HG03354 (cell line): ENCODE data around the gene IL17RE.
"Not testable (repeated sequence)": the region's sequence is repeated elsewhere in the genome, so short reads cannot be mapped to it uniquely, and the experiment has no call there.

Experiments
- ATAC-seq: cut with Tn5 transposase; IDR thresholded peaks from one replicate; pipeline ENCODE4 v1.9.1; 2021; ENCODE audit warnings: mild to moderate bottlenecking; ENCODE audit not compliant: unreplicated experiment, poor library complexity, severe bottlenecking

The IL17RE gene, protein sequence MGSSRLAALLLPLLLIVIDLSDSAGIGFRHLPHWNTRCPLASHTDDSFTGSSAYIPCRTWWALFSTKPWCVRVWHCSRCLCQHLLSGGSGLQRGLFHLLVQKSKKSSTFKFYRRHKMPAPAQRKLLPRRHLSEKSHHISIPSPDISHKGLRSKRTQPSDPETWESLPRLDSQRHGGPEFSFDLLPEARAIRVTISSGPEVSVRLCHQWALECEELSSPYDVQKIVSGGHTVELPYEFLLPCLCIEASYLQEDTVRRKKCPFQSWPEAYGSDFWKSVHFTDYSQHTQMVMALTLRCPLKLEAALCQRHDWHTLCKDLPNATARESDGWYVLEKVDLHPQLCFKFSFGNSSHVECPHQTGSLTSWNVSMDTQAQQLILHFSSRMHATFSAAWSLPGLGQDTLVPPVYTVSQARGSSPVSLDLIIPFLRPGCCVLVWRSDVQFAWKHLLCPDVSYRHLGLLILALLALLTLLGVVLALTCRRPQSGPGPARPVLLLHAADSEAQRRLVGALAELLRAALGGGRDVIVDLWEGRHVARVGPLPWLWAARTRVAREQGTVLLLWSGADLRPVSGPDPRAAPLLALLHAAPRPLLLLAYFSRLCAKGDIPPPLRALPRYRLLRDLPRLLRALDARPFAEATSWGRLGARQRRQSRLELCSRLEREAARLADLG

DNA sequence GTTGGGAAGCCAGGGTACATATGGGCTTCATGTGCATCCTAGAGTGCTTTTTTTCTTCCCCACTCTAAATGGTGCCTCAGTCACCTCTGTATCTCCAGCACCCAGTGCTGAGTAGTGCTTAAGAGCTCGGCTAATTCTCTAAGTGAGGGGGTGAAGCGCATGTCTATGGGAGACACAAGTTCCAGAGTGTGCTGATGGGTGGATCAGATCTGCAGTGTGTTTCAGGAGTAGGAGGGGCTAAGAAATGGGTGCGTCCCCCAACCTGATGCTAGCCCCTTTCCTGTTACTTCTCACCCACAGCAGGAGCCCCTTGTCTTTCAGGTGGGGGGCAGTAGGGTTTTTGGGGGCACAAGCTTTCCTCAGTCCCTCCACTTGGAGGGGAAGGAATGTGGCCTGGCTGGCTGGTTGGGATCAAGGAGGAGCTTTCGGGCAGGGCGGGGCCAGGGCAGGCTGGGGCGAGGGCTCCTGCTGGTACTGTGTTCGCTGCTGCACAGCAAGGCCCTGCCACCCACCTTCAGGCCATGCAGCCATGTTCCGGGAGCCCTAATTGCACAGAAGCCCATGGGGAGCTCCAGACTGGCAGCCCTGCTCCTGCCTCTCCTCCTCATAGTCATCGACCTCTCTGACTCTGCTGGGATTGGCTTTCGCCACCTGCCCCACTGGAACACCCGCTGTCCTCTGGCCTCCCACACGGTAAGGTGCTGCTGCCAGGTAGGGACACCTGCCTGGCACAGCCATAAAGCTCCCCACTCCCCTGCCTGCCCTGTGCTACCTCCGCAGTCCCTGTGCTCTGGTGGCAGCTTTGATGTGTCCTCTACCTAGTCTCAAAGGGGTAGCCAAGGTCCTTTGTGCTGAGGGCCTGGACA, at the start of gene IL17RE:
Gene IL17RE, plus strand, starts transcription at position 477 of the 866 bp plus-strand sequence. Its CDS starts 85 bp downstream, at position 562.
- no peak for ATAC-seq

DNA sequence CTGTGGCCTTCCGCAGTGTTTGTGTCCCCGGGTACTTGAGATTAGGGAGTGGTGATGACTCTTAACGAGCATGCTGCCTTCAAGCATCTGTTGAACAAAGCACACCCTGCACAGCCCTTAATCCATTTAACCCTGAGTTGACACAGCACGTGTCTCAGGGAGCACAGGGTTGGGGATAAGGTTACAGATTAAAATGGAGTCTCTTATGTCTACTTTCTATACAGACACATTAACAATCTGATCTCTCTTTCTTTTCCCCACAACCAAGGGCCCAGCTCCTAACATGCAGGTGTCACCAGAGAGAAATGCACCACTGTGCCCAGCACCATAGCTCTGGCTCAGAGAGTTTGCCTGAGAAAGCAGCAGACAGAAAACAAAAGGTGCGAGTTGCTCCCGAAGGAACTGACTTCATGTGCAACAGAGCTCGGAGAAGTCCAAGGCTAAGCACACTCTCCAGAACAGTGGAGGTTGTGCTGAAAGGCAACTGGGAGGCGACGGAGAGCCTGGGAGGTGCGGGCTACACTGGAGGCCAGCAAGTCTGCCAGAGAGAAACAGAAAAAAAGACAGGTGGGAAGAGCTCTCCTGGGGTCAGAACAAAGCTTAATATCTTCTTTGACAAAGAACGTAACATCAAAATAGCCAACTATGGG, 48.2 kb upstream of the IL17RE start:
- not testable (repeated sequence) for ATAC-seq

DNA sequence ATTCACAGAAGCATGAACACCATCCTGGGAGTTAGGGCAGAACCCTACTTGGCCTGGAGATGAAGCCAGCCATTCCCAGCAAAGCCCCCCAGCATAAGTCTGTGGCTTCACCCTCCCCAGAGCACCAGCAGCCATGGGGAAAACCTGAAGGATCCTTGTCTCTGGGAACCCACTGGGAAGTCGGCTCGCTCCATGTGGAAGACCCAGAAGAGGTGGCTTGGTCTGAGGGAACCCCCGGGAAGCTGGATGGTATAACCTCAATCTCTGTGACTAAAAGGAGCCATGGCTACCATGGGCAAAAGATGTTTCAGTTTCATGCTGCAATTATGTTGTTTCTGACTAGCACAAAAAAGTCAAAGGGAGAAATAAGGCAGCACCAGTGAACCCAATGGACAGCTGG, 47.1 kb upstream of the IL17RE start:
- no peak for ATAC-seq

DNA sequence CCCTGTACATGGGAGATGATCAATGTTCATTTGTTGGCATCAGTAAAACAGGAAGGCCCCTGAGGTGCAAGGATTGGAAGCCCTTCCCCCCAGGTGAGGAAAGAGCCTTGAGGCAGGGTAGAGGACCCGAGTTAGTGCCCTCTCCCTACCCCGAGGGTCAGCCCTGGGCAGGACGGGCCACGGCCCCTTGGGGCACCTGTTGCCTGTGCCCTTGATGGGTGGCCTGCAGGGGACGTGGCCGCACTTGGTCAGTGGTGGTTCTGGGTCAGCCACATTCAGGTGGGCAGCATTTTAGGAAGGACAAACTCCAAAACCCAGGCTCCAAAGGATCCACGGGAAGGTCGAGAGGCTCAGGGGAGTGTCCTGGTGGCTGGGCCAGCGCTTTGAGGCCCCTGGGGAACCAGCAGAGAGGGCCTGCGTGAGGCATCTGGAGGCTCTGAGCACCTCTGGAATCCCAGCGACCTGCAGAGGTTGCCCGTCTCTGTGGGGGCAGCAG, 43.1 kb upstream of the IL17RE start:
- no peak for ATAC-seq

DNA sequence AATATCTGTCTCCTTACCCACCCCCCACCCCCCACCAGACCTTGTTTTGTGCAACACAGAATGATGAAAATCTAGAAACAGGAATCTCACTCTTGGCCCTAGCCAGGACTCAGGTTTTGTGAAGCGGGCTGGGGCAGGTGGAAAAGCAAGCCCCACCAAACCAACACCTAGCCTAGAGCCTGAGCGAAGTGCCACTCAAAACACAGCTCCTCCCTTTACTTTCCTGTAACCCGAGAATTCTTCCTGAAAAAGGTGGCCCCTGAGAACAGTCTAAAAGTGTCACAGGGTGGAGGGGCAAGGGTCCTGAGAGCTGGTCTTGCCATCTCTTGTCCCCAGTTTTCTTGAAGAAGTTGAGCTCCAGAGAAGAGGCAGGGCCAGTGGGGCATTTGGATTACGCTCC, 41.4 kb upstream of the IL17RE start:
- no peak for ATAC-seq

DNA sequence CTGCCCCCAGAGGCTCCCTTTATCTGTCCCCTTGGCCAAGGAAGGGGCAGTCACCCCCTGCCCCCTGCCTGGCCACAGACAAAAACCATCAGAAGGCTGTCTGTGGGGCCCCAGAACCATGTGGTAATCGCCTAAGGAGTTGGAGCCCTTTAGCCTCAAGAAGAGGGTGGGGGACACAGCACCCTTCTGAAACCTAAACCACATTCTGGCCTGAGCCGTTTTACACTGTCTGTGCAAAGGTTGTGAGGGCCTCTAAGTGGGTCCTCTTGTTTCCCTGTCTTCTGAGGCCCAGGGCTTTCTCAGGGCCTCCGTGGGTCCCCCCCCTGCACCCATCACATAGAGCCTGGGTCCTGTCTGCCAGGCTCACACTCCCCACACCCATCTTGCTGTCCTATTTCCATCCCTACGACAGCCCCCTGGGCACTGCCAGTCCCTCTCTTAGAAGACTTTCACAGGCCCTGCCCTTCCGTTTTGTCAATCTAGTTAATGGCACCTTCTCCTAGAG, 41.0 kb upstream of the IL17RE start:
- ATAC-seq, result no peak

DNA sequence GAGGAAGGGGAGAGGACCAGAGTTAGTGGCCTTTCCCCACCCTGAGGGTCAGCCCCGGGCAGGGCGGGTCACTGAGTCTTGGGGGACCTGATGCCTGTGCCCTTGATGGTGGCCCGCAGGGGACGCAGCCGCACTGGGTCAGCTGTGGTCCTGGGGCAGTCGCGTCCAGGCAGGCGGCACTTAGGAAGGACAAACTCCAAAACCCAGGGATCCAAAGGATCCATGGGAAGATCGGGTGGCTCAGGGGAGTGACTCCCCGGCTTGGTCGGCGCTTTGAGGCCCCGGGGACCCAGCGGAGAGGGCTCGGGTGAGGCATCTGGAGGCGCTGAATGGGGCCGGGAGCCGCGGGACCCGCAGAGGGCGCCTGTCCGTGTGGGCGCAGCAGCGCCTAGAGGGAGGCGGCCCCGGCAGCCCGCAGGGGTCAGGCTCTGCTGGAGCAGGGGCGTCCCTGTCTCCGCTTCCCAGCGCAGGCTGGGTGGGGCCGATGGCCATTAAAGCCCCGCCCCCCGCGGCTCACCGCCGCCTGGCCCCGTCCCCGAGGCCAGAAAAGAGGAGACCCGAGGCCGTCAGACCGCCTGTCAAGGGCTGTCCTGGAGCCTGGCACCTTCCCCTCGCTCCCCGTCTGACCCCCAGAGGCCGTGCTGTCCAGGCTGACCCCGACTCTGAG, 40.1 kb upstream of the IL17RE start:
- ATAC-seq, result no peak

DNA sequence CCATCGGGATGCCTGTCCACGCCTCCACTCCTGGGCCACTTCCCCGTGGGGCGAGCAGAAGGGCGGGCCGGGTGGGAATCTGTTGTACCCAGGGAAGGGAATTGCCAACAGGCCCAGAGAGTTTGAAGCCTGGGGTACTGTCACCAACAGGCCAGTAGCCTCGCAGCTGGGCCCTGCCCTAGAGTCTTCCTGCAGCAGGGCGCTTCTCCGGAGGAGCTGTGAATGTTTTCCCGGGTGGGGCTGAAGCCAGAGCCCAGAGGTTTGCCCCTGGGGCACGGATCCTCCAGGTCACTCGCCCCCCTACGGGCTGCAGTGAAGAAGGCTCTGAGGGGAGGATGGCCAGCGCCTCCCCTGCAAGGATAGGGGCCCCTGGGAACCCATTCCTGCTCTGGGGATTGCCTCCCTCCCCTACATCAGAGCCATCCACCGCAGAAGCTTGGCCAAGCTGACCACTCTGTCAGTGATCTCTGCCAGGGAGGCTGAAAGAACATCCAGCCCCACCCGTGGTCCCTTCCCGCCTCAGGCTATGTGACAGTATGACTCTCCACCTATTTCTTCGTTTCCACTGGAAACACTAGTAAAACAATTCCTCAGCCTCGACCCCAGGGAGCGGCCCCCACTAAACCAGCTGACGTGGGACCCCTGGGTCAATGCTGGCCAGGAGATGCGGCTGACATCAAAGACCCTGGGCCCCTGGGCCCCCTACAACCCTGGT, 39.4 kb upstream of the IL17RE start:
- no peak for ATAC-seq

DNA sequence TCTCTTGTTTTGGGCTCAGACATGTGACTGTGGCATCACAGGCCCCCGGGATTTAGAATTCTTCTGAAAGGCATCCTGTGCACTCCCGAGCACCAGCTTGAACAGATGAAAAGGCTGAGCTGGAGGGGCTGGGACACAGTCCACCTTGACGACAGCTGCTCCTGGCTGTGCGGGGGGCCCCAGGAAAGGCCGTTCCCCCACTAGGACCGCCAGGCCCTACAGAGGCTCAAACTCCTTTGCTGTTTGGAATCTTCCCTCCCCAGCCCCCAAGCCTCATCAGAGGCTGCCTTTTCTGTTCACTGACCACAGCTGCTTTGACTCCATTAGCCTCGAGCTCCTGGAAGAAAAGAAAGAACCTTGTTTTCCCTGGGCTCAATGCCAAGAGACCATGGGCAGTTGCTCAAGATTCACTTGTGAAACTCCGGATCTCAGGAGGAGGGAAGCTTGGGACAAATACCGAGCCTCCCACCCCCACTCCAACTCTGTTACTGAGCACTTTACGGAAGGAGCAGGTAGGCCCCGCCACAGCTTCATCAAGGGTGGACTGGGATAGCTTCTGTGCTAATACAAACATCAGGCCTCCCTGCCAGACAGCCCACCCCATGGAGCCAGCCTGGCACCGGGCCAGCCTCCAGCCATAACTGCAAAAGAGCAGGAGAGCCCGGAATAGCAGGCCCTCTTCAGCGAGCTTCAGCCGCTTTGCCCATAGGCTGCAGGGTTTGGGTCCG, 38.3 kb upstream of the IL17RE start:
- ATAC-seq, result no peak

DNA sequence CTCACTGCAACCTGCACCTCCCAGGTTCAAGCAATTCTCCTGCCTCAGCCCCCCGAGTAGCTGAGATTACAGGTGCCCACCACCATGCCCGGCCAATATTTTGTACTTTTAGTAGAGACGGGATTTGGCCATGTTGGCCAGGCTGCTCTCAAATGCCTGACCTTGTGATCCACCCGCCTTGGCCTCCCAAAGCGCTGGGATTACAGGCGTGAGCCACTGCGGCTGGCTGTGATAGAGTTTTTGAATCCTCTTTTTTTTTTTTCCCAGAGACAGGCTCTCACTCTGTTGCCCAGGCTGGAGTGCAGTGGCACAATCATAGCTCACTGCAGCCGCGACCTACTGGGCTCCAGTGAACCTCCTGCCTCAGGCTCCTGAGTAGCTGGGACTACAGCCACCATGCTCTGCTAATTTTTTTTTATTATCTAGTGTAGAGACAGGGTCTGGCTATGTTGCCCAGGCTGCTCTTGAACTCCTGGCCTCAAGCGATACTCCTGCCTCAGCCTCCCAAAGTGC, 37.5 kb upstream of the IL17RE start:
- ATAC-seq, result not testable (repeated sequence)

DNA sequence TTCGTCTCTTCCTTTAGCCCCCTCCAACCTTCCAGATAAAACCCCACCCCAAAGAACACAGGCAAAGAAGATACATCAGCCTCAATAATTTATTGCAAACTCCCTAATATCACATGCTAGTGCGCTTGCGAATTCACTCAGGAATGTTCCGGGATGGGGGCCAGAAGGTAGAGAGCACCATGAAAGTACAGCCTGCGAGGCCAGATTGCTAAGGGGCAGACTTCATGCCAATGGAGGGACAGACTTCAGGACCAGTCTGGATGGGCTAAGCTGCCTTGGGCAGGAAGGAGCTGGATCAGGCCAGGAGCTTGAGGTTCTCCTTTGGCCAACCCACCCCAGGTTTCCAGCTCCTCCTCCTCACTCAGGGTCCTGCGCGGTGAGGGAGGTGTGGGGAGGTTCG, 36.0 kb upstream of the IL17RE start:
- ATAC-seq, result no peak

DNA sequence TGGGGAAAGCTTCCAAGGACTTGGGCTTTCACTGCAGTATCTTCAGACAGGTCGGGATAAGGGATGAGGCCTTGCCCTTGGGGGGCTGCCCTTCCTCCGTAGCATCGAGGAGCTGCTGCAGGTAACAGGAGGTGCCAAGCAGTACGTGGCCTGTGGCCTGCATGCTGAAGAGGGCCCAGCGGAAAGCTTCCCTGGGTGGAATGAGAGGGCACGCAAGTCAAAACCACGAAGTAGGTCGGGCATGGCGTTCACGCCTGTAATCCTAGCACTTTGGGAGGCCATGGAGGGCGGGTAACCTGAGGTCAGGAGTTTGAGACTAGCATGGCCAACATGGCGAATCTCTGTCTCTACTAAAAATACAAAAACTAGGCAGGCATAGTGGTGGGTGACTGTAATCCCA, 35.5 kb upstream of the IL17RE start:
- no peak for ATAC-seq

DNA sequence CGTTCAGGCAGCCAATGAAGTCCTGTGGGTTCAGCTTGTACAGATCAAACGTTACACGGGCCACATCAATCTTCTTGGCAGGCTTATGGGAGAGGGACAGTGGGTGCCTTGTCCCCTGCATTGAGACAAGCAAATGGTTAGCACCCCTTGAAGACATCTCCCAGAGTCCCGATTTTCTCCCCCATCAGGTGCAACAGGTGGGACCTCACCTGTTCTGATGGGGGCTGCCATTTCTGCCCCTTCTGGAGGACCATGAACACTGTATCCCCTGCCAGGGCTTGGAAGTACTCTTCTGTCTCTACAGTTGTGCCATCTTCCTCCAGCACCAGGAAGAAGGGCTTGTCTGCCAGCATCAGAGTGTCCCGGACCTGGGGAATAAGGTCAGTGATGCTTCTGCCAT, 32.7 kb upstream of the IL17RE start:
- no peak for ATAC-seq

DNA sequence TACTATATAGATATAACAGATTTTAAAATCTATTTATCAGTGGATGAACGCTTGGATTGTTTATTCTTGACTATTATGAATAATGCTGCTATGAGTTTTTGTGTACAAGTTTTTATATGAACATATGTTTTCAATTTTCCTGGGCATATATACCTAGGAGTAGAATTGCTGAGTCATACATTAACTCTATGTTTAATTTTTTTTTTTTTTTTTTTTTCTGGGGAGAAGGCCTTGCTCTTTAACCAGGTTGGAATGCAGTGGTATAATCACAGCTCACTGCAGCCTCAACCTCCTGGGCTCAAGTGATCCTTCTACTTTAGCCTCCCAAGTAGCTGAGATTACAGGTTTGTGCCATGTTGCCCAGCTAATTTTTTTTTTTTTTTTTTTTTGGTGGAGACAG, 31.7 kb upstream of the IL17RE start:
- no peak for ATAC-seq

DNA sequence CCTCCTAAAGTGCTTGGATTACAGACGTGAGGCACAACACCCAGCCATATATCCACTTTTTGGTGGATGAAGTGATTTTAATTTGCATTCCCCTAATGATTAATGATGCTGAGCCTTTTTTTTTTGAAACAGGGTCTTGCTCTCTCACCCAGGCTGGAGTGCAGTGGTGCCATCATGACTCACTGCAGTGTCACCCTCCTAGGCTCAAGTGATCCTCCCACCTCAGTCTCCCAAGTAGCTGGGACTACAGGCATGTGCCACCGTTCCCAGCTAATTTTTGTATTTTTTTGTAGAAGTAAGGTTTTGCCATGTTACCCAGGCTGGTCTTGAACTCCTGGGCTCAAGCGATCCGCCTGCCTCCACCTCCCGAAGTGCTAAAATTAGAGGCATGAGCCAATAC, 30.6 kb upstream of the IL17RE start:
- not testable (repeated sequence) for ATAC-seq

DNA sequence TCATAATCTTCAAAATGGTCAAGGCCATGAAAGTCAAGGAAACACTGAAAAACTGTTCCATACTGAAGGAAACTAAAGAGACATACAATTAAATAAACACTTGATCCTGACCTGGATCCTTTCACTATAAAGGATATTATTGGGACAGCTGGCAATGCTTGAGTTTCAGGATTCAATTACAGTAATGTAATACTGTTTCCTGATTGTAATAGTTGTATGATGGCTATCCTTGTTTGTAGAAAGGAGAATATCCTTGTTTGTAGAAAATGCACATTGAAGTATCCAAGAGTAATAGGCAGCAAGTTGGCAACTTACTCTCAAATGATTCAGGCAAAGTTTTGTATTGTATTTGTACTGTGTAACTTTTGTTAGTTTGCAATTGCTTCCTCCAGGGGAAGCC, 27.2 kb upstream of the IL17RE start:
- no peak for ATAC-seq

DNA sequence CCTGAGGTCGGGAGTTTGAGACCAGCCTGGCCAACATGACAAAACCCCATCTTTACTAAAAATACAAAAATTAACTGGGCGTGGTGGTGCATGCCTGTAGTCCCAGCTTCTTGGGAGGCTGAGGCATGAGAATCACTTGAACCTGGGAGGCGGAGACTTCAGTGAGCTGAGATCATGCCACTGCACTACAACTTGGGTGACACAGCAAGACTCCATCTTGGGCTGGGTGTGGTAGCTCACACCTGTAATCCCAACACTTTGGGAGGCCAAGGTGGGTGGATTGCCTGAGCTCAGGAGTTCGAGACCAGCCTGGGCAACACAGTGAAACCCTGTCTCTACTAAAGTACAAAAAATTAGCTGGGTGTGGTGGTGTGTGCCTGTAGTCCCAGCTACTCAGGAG, 26.4 kb upstream of the IL17RE start:
- not testable (repeated sequence) for ATAC-seq

DNA sequence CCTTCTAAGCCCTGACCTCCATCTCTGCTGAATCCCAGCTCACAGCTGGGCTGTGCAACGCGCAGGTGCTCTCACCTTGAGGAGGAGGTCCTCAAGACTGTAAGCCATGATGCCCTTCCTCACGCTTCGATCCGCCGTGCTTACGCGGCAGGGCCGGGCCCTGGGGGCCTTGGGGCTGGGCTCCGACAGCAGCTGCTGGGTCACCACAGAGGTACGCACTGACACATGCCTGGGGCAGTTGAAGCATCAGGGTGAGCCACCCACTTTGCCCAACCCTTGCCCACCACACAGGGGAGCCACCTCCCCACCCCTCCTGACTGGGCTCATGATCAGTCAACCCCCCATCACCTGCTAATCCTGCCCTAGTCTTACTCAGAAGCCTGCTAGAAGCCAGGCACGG, 25.7 kb upstream of the IL17RE start:
- no peak for ATAC-seq
